Cortex of kidney (tissue), 1 donor: ENCODE results near the gene SSTR5.

Experiments used
- DNase-seq: peaks from one replicate; lab custom pipeline; 2025; lab: John Stamatoyannopoulos, UW

SSTR5 gene

GRCh38 chr16:1123525-1124230, 51.1 kb downstream of the SSTR5 start:
- no peak for DNase-seq

GRCh38 chr16:1124291-1124690, 51.7 kb downstream of the SSTR5 start:
- DNase-seq, result no peak

DNA sequence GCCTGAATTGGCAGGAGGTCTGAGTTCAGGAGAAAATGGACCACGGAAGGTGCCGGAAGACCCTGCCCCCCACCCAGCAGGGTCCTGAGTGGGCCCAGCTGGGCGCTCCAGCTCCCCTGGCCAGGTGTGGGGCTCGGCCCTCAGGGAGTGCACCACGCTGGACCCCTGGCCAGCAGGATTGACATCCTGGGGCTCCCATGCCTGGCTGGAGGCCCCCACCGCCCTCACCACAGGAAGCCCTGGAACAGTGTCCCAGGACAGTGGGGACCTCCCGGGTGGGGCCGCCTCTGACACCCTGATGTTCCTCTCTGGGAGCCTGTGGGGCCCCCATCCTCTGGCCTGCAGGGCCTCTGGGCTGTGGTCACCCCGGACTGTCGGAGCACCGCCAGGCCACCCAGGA, 52.2 kb downstream of the SSTR5 start:
- no peak for DNase-seq

DNA sequence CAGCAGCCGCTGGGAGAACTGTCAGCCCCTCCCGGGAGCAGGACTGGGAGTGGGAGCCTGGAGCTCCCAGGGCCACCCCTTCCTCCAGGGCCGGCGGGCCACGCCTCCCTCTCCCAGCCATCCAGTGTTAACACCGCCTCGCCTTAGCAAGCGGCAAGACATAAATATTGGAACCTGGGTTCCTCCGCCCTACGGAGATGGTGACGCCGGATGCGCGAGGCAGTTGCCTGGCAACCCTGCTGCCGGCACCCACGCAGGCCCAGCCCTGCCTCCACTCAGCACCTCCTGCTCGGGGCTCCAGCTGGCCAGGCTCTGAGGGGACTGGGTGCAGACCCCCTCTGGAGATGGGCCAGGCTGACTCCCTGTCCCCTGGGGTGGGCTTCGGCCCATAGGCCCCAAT, 52.9 kb downstream of the SSTR5 start:
- DNase-seq, result no peak

DNA sequence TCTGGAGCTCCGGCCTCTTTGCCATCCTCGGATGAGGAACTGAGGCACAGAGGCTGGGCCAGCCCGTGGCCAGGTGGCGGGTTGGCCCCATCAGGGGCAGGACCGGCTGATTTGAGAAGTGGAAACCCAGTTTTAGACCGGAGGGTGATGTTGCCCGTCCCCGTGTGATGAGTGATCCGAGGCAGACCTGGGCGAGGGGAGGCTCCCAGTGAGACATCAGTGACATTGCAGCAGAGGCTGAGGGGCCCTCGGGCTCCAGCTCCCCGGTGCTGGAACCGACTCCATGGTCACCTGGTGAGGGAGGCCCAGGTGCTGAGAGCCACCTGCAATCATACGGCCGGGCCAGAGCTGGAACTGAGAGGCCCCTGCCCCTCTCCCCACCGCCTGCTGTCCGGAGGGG, 53.5 kb downstream of the SSTR5 start:
- DNase-seq, result no peak

DNA sequence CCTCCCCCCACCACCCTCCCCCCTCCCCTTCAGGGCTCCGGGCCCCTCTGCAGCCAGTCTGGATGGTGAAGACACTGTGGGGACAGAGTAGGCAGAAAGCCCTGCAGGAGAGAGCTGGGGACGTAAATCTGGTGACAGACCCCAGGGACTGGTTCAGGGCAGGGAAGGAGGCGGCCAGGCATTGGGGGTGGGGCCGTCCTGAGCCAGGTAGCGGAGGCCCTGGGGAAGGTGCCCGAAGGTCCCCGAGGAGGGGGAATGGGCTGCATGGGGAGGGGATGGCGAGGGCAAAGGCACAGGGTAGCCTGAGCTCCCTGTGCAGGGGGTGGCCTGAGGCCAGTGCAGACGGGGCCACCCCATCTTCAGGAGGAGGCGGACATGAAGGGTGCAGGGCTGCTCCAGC, 54.0 kb downstream of the SSTR5 start:
- no peak for DNase-seq

GRCh38 chr16:1127101-1127500, 54.6 kb downstream of the SSTR5 start:
- no peak for DNase-seq

GRCh38 chr16:1127971-1128715, 55.6 kb downstream of the SSTR5 start:
- DNase-seq, result no peak

GRCh38 chr16:1129106-1129960, 56.8 kb downstream of the SSTR5 start:
- no peak for DNase-seq

DNA sequence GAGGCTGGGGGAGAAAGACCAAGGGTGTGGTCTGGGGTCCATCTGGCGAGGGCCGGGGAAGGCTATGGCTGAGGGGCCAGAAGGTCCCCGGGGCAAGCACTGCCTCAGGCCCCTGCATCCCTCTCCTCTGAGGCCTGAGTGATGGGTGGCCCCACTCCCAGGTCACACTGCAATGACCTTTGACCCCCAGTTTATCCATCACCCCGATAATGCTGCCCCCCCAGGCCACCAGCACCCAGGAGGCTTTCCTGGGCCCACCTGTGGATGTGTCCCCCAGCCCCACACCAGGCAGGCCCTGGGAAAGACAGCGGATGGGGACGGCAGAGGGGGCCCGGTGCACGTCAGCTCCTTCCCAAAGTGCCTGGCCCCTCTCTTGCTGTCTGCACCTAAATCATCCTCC, 57.8 kb downstream of the SSTR5 start:
- no peak for DNase-seq
